Fibroblast of mammary gland (primary cell): Measurements from ENCODE around the gene CABLES1.
"Not testable (repeated sequence)": the region's sequence is repeated elsewhere in the genome, so short reads cannot be mapped to it uniquely, and the experiment has no call there.

Source experiments
- DNase-seq: peaks from one replicate; pipeline ENCODE4 v3.0.0-alpha.2; 2010; ENCODE audit warnings: low read depth
- H3K4me3 ChIP-seq: 2 replicates; pipeline ENCODE4 v1.5.1; 2011; ENCODE audit warnings: low read depth, mild to moderate bottlenecking, low read length, moderate library complexity; ENCODE audit not compliant: control insufficient read depth
- CTCF ChIP-seq: conservative IDR thresholded peaks from 2 replicates; pipeline ENCODE4 v1.5.1; 2011; ENCODE audit warnings: low read depth, low read length, inconsistent platforms; ENCODE audit not compliant: control insufficient read depth, insufficient read depth

Gene CABLES1

GRCh38 chr18:23094411-23095190 lies 40.7 kb upstream of the CABLES1 start:
- H3K4me3 ChIP-seq: no peak overlapping the region
- TF ChIP-seq CTCF: no peak
- DNase-seq: no peak

DNA sequence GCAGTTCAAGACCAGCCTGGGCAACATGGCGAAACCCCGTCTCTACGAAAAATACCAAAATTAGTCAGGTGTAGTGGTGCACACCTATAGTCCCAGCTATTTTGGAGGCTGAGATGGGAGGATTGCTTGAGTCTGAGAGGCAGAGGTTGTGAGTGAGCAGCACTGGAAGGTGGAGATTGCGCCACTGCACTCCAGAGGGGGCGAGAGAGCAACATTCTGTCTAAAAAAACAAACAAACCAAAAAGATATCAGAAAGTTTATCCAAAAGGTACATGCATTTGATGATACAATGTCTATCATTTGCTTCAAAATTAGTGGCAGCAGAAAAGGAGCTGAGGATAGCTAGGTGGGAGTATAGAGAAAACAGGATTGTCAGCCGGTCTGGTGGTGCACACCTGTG lies 39.8 kb upstream of the CABLES1 start:
- no peak overlapping the region for H3K4me3 ChIP-seq
- DNase-seq: no peak
- TF ChIP-seq CTCF: no peak

DNA sequence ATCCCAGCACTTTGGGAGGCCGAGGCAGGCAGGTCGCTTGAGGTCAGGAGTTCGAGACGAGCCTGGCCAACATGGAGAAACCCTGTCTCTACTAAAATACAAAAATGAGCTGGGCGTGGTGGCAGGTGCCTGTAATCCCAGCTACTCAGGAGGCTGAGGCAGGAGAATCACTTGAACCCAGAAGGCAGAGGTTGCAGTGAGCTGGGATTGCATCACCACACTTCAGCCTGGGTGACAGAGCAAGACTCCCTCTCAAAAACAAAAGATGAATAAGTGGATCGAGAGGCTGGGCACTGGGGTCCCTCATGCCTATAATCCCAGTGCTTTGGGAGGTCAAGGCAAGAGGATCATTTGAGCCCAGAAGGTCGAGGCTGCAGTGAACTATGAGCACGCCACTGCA lies 38.3 kb upstream of the CABLES1 start:
- DNase-seq, H3K4me3 ChIP-seq: not testable (repeated sequence)

- no peak for DNase-seq
- TF ChIP-seq CTCF: no peak
- no peak overlapping the region for H3K4me3 ChIP-seq
These were observed 35.7 kb upstream of the CABLES1 start for GRCh38 chr18:23099621-23100020.

GRCh38 chr18:23101861-23102432 lies 33.3 kb upstream of the CABLES1 start:
- TF ChIP-seq CTCF: no peak
- no peak for DNase-seq
- no peak overlapping the region for H3K4me3 ChIP-seq

DNA sequence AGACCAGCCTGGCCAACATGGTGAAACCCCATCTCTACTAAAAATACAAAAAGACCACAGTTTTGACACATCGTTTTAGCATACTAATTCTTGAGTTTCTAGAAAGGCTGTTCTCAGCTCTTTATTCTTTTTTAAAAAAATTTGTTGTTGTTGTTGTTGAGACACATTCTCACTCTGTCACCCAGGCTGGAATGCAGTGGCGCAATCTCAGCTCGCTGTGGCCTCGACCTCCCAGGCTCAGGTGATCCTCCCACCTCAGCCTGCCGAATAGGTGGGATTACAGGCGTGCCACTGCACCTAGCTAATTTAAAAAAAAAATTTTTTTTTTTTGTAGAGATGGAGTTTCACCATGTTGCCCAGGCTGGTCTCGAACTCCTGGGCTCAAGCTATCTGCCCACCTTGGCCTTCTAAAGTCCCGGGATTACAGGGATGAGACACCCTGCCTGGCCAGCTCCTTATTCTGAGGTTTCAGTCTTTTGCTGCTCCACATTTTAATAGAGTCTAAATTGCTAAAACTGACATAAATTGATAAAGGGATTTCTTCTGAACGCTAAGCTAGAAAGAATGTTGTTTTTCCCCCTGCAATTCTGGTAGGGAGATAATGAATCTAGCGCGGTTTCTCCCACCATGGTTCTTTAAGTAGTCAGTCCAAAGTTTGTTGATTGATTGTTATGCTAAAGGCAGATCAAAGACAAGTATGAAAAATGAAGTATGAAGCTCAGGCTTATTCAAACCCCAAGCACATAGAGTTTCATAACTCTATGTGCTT lies 32.6 kb upstream of the CABLES1 start:
- H3K4me3 ChIP-seq: no peak overlapping the region
- no peak for TF ChIP-seq CTCF
- DNase-seq: no peak

DNA sequence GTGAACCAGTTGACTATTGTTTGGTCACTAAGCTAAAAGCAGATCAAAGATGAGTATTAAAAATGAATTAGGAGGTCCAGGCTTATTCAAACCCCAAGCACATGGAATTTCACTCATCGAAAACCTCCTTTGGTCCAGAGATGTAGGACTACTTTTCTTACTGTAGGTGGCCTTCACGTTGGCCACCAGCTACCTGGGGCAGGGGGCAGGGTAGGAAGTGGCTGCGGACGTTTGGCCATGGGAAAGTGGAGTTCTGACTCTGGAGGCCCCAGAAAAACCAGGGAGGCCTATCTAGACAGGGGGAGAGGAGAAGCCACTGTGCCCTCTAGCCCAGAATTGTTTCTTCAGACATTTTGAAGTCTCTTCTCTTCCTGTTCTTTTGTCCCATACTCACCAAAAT lies 31.8 kb upstream of the CABLES1 start:
- DNase-seq: no peak
- no peak for TF ChIP-seq CTCF
- no peak overlapping the region for H3K4me3 ChIP-seq
